ENCODE results near the gene DVL2.

The DVL2 gene

DNA sequence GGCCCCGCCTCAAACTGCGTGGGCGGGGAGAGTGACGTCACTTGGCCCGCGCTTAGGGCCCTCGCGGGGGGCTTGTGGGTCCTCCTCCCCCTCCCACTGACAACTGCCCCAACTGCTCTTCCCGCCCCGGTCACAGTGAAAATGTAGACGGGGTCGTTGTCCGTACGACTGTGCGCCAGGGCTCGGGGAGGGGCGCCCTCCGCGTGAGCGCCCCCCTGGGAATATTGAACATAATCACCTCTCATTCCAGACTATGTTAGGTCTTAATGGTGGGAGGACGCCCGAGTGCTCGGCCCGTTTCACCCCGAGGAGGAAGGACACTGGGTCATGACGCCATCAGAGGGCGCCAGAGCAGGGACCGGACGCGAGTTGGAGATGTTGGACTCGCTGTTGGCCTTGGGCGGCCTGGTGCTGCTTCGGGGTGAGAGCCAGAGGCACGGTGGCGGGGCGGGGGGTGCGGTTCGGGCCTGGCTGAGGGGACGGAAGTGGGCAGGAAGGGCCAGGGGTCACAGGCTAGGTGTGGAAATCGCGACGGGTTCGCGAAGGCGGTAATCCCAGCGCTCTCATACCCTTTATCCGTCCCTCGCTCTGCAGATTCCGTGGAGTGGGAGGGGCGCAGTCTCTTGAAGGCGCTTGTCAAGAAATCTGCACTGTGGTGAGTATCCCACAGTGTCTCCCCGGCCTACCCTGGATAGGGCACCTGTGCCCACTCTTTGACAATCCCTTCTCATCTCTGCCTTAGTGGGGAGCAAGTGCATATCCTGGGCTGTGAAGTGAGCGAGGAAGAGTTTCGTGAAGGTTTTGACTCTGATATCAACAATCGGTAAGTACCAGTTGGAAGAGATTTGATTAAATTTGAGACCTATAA lies 18.1 kb upstream of the DVL2 start, which contains the start of gene ELP5 (continued):
- peak; percentile 49; the same call in 1 of the 2 replicates for TF ChIP-seq ZNF146 (tag by site-specific recombination; IDR thresholded peaks at IDR 0.05)
- TF ChIP-seq ZBTB8A (tag by site-specific recombination; IDR thresholded peaks at IDR 0.05) = peak; percentile 91
- no peak for TF ChIP-seq ZNF677 (tag by site-specific recombination; IDR thresholded peaks at IDR 0.05)
- TF ChIP-seq, protein P1, sequence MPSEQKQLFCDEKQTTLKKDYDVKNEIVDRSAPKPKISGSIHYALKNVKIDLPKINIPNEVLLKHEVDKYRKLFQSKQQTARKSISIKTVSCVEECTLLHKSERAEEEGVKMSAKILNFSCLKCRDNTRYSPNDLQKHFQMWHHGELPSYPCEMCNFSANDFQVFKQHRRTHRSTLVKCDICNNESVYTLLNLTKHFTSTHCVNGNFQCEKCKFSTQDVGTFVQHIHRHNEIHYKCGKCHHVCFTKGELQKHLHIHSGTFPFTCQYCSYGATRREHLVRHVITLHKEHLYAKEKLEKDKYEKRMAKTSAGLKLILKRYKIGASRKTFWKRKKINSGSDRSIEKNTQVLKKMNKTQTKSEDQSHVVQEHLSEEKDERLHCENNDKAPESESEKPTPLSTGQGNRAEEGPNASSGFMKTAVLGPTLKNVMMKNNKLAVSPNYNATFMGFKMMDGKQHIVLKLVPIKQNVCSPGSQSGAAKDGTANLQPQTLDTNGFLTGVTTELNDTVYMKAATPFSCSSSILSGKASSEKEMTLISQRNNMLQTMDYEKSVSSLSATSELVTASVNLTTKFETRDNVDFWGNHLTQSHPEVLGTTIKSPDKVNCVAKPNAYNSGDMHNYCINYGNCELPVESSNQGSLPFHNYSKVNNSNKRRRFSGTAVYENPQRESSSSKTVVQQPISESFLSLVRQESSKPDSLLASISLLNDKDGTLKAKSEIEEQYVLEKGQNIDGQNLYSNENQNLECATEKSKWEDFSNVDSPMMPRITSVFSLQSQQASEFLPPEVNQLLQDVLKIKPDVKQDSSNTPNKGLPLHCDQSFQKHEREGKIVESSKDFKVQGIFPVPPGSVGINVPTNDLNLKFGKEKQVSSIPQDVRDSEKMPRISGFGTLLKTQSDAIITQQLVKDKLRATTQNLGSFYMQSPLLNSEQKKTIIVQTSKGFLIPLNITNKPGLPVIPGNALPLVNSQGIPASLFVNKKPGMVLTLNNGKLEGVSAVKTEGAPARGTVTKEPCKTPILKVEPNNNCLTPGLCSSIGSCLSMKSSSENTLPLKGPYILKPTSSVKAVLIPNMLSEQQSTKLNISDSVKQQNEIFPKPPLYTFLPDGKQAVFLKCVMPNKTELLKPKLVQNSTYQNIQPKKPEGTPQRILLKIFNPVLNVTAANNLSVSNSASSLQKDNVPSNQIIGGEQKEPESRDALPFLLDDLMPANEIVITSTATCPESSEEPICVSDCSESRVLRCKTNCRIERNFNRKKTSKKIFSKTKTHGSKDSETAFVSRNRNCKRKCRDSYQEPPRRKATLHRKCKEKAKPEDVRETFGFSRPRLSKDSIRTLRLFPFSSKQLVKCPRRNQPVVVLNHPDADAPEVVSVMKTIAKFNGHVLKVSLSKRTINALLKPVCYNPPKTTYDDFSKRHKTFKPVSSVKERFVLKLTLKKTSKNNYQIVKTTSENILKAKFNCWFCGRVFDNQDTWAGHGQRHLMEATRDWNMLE (tag by site-specific recombination; conservative IDR thresholded peaks at IDR 0.05; ENCODE audit: low read depth) = no peak
- no peak for TF ChIP-seq ZNF202 (tag by site-specific recombination; IDR thresholded peaks at IDR 0.05; ENCODE audit: borderline replicate concordance)
- no peak for TF ChIP-seq TCF7L2 (IDR thresholded peaks at IDR 0.05; ENCODE audit: borderline replicate concordance, low read depth, low read length)
- peak; percentile 41; the same call in 1 of the 2 replicates for TF ChIP-seq ZNF843 (tag by site-specific recombination; IDR thresholded peaks at IDR 0.05)
- TF ChIP-seq ZNF121 (tag by site-specific recombination; IDR thresholded peaks at IDR 0.05) = no peak
- TF ChIP-seq, protein P2, sequence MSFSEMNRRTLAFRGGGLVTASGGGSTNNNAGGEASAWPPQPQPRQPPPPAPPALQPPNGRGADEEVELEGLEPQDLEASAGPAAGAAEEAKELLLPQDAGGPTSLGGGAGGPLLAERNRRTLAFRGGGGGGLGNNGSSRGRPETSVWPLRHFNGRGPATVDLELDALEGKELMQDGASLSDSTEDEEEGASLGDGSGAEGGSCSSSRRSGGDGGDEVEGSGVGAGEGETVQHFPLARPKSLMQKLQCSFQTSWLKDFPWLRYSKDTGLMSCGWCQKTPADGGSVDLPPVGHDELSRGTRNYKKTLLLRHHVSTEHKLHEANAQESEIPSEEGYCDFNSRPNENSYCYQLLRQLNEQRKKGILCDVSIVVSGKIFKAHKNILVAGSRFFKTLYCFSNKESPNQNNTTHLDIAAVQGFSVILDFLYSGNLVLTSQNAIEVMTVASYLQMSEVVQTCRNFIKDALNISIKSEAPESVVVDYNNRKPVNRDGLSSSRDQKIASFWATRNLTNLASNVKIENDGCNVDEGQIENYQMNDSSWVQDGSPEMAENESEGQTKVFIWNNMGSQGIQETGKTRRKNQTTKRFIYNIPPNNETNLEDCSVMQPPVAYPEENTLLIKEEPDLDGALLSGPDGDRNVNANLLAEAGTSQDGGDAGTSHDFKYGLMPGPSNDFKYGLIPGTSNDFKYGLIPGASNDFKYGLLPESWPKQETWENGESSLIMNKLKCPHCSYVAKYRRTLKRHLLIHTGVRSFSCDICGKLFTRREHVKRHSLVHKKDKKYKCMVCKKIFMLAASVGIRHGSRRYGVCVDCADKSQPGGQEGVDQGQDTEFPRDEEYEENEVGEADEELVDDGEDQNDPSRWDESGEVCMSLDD (tag by site-specific recombination; IDR thresholded peaks at IDR 0.05) = peak; percentile 97
- TF ChIP-seq, protein P3, sequence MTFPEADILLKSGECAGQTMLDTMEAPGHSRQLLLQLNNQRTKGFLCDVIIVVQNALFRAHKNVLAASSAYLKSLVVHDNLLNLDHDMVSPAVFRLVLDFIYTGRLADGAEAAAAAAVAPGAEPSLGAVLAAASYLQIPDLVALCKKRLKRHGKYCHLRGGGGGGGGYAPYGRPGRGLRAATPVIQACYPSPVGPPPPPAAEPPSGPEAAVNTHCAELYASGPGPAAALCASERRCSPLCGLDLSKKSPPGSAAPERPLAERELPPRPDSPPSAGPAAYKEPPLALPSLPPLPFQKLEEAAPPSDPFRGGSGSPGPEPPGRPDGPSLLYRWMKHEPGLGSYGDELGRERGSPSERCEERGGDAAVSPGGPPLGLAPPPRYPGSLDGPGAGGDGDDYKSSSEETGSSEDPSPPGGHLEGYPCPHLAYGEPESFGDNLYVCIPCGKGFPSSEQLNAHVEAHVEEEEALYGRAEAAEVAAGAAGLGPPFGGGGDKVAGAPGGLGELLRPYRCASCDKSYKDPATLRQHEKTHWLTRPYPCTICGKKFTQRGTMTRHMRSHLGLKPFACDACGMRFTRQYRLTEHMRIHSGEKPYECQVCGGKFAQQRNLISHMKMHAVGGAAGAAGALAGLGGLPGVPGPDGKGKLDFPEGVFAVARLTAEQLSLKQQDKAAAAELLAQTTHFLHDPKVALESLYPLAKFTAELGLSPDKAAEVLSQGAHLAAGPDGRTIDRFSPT (tag by site-specific recombination; IDR thresholded peaks at IDR 0.05) = peak; percentile 51; the same call in 1 of the 2 replicates
- no peak for TF ChIP-seq ZNF416 (tag by site-specific recombination; IDR thresholded peaks at IDR 0.05)
- TF ChIP-seq, protein P4, sequence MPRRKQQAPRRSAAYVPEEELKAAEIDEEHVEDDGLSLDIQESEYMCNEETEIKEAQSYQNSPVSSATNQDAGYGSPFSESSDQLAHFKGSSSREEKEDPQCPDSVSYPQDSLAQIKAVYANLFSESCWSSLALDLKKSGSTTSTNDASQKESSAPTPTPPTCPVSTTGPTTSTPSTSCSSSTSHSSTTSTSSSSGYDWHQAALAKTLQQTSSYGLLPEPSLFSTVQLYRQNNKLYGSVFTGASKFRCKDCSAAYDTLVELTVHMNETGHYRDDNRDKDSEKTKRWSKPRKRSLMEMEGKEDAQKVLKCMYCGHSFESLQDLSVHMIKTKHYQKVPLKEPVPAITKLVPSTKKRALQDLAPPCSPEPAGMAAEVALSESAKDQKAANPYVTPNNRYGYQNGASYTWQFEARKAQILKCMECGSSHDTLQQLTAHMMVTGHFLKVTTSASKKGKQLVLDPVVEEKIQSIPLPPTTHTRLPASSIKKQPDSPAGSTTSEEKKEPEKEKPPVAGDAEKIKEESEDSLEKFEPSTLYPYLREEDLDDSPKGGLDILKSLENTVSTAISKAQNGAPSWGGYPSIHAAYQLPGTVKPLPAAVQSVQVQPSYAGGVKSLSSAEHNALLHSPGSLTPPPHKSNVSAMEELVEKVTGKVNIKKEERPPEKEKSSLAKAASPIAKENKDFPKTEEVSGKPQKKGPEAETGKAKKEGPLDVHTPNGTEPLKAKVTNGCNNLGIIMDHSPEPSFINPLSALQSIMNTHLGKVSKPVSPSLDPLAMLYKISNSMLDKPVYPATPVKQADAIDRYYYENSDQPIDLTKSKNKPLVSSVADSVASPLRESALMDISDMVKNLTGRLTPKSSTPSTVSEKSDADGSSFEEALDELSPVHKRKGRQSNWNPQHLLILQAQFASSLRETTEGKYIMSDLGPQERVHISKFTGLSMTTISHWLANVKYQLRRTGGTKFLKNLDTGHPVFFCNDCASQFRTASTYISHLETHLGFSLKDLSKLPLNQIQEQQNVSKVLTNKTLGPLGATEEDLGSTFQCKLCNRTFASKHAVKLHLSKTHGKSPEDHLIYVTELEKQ (tag by site-specific recombination; IDR thresholded peaks at IDR 0.05; ENCODE audit: borderline replicate concordance) = peak; percentile 28; the same call in 1 of the 2 replicates
- peak; percentile 95 for TF ChIP-seq GLIS1 (tag by site-specific recombination; IDR thresholded peaks at IDR 0.05)
- no peak; the same call in 1 of the 2 replicates for TF ChIP-seq KLF1 (tag by site-specific recombination; IDR thresholded peaks at IDR 0.05)
- TF ChIP-seq ZFP37 (tag by site-specific recombination; IDR thresholded peaks at IDR 0.05) = peak; percentile 96
- TF ChIP-seq, protein P5, sequence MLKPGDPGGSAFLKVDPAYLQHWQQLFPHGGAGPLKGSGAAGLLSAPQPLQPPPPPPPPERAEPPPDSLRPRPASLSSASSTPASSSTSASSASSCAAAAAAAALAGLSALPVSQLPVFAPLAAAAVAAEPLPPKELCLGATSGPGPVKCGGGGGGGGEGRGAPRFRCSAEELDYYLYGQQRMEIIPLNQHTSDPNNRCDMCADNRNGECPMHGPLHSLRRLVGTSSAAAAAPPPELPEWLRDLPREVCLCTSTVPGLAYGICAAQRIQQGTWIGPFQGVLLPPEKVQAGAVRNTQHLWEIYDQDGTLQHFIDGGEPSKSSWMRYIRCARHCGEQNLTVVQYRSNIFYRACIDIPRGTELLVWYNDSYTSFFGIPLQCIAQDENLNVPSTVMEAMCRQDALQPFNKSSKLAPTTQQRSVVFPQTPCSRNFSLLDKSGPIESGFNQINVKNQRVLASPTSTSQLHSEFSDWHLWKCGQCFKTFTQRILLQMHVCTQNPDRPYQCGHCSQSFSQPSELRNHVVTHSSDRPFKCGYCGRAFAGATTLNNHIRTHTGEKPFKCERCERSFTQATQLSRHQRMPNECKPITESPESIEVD (tag by site-specific recombination; IDR thresholded peaks at IDR 0.05) = no peak
- TF ChIP-seq ZNF473 (tag by site-specific recombination; IDR thresholded peaks at IDR 0.05) = no peak
- no peak for TF ChIP-seq ZNF239 (tag by site-specific recombination; IDR thresholded peaks at IDR 0.05)
- TF ChIP-seq ZSCAN16 (tag by site-specific recombination; IDR thresholded peaks at IDR 0.05) = no peak
- peak; percentile 91 for TF ChIP-seq ZBTB7A (tag by site-specific recombination; IDR thresholded peaks at IDR 0.05; ENCODE audit: low read depth)
- peak; percentile 70 for TF ChIP-seq ZIC2 (tag by site-specific recombination; IDR thresholded peaks at IDR 0.05)
- TF ChIP-seq KLF10 (tag by site-specific recombination; IDR thresholded peaks at IDR 0.05) = peak; percentile 81
- TF ChIP-seq WT1 (tag by site-specific recombination; IDR thresholded peaks at IDR 0.05) = peak; percentile 33
- no peak for TF ChIP-seq ZNF350 (tag by site-specific recombination; IDR thresholded peaks at IDR 0.05)

All from HEK293 (cell line).